Activated T-cell treated with anti-CD3 and anti-CD28 coated beads for 48 hours (primary cell): Measurements from ENCODE around the gene TMEM185B.

Experiments
- DNase-seq: peaks from one replicate; pipeline ENCODE4 v3.0.0-alpha.2; 2020; ENCODE audit warnings: low read depth

Gene TMEM185B

GRCh38 chr2:120231564-120231973 is 8.4 kb upstream of the TMEM185B start:
- DNase-seq = peak; percentile 38

GRCh38 chr2:120230515-120231471 is 7.6 kb upstream of the TMEM185B start:
- no peak for DNase-seq

- no peak for DNase-seq
These were observed 6.1 kb upstream of the TMEM185B start for GRCh38 chr2:120229341-120229740.

- DNase-seq = no peak
These were observed 5.3 kb upstream of the TMEM185B start for GRCh38 chr2:120228503-120228902.

- DNase-seq = no peak
These were observed 4.2 kb upstream of the TMEM185B start for GRCh38 chr2:120227111-120227991.

GRCh38 chr2:120226316-120226715 is 3.1 kb upstream of the TMEM185B start:
- no peak for DNase-seq

- DNase-seq = no peak
These were observed 2.4 kb upstream of the TMEM185B start for GRCh38 chr2:120225549-120226065.

GRCh38 chr2:120224735-120225548 is 1.7 kb upstream of the TMEM185B start:
- DNase-seq = no peak

- DNase-seq = no peak
These were observed 1.1 kb upstream of the TMEM185B start for GRCh38 chr2:120224256-120224655.

GRCh38 chr2:120222186-120223033 is 790 bp downstream of the TMEM185B start:
- DNase-seq = no peak

- DNase-seq = no peak
These were observed 1.6 kb downstream of the TMEM185B start for GRCh38 chr2:120221616-120222015.

GRCh38 chr2:120220756-120221155 is 2.4 kb downstream of the TMEM185B start:
- no peak for DNase-seq

- no peak for DNase-seq
These were observed 3.4 kb downstream of the TMEM185B start for GRCh38 chr2:120219766-120220165.

GRCh38 chr2:120219291-120219690 is 3.9 kb downstream of the TMEM185B start:
- DNase-seq = no peak

GRCh38 chr2:120218181-120218580 is 5.0 kb downstream of the TMEM185B start:
- no peak for DNase-seq

- DNase-seq = no peak
These were observed 12.9 kb downstream of the TMEM185B start for GRCh38 chr2:120210270-120210693.

- DNase-seq = no peak
These were observed 13.6 kb downstream of the TMEM185B start for GRCh38 chr2:120209427-120210269.

- DNase-seq = no peak
These were observed 14.5 kb downstream of the TMEM185B start for GRCh38 chr2:120208381-120209353.
